GM19239 (cell line): Measurements from ENCODE around the gene APOBEC3H.
A peak's percentile ranks its signal among the peaks of the same experiment; 100 is the strongest.

ENCODE experiments used
- DNase-seq: peaks from one replicate; pipeline ENCODE4 v3.0.0; 2011; ENCODE audit warnings: low spot score; ENCODE audit not compliant: insufficient read length
- FAIRE-seq: peaks from 2 replicates; lab custom pipeline; 2011; peaks lifted over from hg19 to GRCh38; lab: Jason Lieb, UNC

APOBEC3H gene

DNA sequence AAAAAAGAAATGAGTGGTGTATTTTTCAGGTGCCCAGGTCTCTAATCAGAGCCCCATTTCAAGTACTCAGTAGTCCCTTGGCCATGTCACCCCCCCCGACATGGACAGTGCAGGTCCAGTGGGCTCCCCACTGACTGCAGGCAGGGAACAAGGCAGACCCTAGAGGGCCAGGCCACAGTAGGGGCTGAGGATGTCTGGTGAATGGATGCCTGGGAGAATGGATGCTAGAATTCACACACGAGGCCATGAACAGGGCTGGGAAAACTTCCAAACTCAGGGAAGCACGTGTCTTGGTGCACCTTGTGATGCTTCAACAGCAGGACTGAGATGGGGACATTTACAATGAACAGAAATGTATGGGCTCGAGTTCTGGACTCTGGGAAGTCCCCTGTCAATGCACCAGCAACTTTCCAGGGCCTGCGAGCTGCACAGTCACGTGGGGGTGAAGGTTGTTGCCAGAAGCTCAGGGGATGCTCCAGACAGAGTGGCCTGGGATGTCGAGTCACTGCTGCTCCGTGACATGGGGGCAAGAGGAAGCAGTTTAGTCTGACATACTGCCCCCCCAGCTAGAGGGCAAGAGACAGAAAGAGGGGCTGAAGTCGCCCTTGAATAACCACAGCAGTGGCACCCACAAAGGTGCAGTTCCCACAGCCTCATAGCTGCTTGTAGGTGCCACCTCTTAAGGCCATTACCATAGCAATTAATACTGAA lies 16.8 kb upstream of the APOBEC3H start:
- FAIRE-seq, result peak; percentile 83

DNA sequence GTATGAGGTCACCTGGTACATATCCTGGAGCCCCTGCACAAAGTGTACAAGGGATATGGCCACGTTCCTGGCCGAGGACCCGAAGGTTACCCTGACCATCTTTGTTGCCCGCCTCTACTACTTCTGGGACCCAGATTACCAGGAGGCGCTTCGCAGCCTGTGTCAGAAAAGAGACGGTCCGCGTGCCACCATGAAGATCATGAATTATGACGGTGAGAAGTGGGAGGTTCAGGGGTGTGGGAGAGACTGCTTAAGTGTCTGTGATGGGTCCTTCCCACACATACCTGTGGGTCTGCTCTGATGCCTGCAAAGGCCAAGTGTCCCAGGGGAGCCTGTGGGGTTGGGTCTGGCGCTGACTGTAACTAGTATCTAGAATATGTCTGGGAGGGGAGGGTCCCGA lies 16.0 kb upstream of the APOBEC3H start:
- no peak for DNase-seq

More for the DNA sequence above, 16.8 kb upstream of the APOBEC3H start:
- DNase-seq, result no peak

DNA sequence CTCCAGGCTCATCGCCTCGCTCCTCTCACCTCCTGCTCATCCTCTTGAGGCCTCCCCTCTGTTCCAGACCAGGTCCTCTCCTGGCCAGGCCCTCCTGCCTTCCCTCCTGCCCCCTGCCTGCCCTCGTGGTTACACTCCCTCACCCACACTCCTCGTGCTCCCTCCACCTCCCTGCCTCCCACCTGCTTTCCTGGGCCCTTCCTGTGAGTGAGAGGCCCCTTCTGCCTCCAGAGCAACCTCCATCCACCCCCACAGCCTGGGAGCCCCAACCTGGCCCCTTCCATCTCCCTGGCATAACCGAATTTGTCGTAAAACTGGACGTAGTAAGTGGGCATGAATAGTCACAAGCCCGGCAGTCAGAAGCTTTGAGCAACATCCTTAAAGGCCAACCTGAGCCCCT lies 15.4 kb upstream of the APOBEC3H start:
- no peak for FAIRE-seq
- no peak for DNase-seq

More for the DNA sequence above, 16.0 kb upstream of the APOBEC3H start:
- no peak for FAIRE-seq

DNA sequence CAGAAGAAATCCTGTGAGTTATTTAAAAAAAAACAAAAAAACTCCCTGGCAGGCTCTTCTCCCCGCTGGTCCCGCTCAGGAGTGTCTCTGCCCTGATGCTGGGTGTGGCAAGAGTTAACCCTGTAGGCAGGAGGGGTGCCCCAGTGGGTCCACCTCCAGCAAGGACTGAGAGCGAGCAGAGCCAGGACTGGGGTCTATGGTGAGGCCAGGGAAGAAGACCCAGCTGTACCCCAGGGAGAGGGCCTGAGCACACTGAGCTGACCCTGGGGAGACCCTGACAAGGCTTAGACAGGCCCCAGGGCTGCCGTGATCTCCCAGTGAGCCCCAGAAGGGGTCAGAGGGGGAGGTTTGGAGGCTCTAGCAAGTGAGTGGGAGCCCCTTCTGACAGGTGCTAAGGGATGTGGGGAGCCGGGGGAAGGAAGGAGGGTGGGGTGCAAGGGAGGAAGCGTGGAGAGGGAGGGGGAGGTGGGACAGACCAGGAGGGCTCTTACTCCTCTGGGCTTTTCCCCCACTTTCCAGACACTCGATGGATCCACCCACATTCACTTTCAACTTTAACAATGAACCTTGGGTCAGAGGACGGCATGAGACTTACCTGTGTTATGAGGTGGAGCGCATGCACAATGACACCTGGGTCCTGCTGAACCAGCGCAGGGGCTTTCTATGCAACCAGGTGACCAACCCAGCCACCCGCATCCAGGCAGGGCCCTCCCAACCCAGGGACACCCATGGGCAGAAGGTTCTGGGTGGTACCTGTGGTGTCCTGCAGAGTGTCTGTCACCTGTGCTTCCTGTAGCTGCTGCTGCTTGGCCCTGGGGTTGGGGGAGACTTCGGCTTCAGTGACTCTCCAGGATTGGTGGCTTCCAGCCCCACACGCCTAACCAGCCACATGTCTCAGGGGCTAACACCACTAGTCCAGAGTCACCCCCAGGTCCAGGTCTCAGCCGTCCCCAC lies 13.6 kb upstream of the APOBEC3H start:
- no peak for DNase-seq
- no peak for FAIRE-seq

DNA sequence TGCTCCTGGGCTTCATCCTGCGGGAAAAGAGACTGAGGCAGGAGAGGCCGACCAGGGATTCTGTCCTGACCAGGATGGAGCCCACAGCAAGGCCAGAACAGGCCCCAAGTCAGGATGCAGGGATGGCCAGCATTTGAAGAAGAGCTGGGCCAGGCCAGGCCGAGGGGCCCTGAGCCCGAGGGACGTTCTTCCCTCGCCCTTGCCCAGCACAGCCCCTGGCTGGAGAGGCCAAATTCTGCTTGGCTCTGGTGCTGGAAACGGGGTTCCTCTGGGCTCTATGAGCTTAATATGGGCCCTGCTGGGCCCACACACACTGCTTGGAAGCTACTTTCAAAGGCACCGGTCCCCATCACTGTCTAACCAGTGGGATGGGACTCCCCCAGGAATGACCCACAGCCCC lies 12.4 kb upstream of the APOBEC3H start:
- FAIRE-seq (no peak), DNase-seq (no peak)

DNA sequence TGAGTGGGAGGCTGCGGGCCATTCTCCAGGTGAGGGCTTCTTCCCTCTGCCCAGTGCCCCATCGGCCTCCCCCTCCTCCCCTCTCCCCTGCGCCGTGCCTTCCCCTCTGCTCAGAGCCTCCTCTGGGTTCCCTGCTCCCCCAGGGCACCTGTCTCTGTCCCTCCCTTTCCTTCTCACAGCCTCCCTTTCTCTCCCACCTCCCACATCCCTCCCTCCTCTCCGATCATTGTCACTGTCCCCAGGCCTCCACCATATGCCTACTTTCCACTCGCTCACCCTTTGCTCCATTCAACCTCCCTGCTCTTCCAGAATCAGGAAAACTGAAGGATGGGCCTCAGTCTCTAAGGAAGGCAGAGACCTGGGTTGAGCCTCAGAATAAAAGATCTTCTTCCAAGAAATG lies 9.9 kb upstream of the APOBEC3H start:
- FAIRE-seq, result no peak
- DNase-seq, result no peak

DNA sequence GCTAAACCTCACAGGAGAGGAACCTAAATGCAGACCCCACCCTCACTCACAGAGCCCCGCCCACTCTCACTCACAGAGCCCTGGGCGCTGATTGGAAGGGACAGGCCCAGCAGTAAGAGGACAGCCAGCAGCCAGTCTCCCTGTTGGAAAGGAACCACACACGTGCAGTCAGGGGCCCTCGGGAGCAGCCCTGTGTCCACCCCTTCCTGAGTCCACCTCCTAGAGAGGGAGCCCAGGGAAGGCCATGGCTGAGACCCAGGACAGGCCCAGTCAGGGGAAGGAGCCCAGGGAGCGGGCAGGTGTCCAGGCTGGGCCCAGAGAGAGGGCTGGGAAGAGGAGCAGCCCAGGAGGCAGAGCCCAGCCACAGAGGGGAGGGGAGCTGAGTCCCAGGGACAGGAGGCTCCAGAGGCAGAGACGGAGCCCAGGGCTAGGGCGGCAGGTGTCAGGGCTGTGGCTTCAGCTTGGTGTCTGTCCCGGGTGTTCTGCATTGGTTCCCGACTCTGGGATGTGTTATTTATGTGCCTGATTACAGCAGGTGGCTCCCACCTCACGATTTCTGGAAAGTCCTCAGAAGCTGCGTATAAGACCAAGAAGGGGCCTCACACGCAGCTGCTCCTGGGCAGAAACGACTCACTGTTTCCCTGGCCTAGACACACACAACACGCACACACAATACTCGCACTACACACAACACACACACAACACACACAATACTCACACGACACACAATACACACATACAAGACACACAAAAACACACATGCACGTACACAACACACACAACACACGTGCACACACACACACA lies 9.0 kb upstream of the APOBEC3H start:
- no peak for FAIRE-seq

DNA sequence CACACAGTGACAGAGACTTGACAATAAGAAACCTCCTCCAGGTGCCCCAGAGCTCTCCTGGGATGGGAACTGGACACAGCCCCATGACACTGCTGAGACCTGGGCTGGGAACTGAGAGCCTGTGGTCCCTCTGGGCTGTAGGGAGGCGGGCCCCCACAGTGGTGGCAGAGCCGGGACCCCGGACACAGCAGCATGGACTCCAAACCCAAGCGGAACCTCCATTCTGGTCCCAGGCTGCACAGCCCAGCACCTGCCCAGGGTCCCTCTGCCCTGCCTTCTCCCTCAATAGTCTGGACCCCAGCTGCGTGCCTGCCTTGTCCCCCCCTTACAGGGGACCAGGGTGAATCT lies 8.4 kb upstream of the APOBEC3H start:
- DNase-seq (no peak), FAIRE-seq (no peak)

More for the DNA sequence above, 9.0 kb upstream of the APOBEC3H start:
- no peak for DNase-seq

DNA sequence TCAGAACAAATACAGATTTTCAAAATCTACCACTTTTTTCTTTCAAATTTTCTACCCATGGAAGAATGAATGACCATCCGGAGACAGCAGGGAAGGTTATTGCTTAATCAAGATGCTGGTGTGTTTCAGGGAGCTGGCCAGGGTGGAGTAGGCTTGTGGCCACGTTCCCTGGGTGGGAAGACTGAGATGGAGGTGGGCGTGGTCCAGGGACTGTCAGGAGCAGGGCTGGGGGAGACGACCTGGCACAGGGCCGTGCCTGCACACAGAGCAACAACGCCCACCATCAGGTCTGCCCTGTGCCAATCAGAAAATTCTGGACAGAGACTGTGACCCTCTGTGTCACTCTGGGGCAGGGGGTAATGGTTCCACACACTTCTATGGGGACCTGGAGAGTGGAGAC lies 7.1 kb upstream of the APOBEC3H start:
- FAIRE-seq (no peak), DNase-seq (no peak)

DNA sequence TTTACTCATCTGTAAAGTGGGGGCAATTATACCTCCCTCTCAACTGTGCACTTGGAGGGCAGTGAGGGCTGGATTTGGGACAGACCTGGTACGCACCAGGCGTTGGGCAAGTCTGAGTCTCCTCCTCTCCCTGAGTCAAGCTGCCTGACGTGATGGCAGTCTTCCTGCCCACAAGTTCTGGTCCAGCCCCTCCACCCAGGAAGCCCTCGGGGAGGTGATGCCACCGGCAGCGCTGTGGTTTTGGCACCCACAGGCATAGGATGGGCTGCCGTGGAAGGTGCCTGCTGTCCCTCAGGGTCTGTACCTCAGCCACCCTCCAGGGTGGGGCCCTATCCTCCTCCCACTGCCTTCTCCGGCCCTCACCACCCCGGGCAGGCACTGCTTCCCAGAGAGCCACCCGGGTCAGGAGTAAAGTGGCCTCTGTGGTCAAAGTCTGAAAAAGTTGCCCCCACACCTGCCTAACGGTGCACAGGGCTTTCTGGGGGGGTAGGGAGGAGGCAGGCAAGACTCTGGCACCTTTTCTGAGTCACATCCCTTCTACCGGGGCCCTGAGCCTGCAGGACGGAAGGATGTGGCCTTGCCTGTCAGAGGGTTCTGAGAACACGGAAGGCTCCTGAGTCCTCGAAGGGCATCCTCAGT lies 6.5 kb upstream of the APOBEC3H start:
- FAIRE-seq (peak; percentile 26), DNase-seq (no peak)

DNA sequence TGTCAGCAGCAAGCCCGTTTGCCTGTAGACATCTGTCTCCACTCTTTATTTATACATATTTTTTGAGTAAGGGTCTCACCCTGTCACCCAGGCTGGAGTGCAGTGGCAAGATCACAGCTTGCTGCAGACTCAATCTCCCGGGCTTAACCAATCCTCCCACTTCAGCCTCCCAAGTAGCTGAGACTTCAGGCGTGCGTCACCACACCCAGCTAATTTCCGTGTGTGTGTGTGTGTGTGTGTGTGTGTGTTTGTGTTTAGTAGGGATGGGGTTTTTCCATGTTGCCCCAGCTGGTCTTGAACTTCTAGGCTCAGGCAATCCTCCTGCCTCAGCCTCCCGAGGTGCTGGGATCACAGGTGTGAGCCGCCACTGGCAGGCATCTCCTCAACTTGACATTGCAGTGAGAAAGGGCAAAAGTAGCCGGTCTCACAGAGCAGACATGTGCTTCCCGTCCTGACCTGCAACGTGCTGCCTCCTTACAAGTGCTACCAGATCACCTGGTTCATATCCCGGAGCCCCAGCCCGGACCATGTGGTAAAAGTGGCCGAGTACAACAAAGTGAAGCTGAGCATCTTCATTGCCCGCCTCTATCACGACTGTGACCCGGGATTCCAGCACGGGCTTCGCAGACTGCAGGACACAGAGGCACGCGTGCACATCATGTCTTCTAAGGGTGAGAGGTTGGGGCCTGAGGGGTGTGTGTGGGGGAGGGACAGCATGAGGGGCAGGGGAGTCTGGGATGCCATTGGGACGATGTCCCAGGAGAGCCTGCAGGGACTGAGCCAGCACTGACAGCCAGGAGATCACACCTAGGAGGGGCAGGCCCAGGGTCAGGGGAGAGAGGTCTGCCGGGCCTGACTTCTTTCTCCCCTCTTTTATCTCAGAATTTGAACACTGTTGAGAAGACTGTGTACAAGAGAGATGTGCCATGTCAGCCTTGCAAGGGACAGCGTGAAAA lies 5.6 kb upstream of the APOBEC3H start:
- DNase-seq, result no peak
- no peak for FAIRE-seq

DNA sequence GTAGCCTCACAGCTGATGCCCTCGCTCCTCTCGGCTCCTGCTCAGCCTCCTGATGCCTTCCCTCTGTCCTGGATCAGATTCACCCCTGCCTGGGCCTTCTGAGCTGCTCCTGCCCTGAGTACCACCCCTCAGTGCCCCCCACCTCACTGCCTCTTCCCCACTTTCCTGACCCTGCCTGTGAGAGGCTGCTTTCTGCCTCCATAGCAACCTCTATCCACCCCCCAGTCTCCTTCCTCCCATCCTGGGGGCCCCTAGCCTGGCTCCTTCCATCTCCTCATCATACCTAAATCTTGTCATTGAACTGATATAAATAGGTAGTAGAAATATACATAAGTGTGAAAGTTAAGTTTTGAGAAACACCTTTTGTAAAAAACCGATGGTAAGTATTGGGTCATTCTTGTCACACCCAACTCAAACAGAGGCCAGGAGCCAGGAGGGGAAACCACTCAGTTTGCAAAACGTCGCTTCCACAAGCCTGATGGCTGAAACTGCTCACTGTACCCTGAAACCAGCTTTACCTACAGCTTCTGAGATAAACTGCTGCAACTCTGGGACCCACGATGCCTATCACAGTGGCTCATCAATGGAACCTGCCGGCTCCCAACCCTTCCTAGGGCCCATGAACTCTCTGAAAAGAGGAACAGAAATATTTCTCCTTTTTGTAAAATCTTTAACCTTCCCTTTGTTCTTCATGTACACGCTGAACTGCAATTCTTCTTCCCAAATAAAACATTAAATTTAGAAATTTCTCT lies 4.8 kb upstream of the APOBEC3H start:
- DNase-seq (no peak), FAIRE-seq (peak; percentile 86)

DNA sequence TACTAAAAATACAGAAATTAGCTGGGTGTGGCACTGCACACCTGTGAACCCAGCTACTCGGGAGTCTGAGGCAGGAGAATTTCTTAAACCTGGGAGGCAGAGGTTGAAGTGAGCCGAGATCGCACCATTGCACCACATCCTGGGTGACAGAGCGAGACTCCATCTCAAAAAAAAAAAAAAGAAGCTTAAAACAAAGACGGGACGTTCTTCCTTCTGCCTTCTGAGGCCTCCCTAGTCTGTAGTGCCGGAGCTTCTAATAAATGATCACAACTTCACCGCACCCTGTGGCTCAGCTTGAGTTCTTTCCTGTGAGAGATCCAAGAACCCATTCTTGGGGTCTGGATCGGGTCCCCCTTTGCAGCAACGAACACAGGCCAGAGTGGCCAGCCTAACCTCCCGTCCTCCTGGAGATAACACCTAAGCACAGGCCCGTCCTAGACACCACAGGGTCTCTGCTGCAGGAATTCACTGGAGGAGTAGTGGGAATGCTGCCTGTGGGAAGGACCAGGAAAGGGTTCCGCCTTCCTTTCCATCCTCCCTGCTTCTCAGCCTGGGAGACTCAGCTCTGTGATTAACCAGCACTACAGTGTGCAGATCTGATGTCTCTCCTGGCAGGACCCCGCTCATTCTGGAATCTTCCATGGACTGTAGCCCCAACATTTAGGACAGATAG lies 2.2 kb upstream of the APOBEC3H start:
- DNase-seq (no peak), FAIRE-seq (no peak)

DNA sequence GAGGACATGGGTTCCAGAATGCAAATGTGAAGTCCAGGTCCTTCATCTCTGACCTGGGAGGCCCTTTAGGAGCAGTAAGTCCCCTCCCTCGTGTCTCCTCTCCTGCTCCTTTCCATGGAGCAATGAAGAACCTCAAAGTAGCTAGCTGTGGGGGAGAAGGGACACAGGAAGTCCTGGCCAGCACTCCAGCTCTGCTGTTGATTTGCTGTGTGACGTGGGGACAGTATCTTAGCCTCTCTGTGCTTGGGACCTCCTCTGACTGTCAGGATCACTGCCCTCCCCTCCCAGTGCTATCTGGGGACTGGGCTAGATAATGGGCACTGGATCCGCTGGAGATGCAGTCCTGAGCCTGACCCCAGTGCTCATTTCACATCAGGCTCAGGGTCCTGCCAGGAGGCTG lies 1.1 kb upstream of the APOBEC3H start:
- FAIRE-seq, result no peak
- no peak for DNase-seq

DNA sequence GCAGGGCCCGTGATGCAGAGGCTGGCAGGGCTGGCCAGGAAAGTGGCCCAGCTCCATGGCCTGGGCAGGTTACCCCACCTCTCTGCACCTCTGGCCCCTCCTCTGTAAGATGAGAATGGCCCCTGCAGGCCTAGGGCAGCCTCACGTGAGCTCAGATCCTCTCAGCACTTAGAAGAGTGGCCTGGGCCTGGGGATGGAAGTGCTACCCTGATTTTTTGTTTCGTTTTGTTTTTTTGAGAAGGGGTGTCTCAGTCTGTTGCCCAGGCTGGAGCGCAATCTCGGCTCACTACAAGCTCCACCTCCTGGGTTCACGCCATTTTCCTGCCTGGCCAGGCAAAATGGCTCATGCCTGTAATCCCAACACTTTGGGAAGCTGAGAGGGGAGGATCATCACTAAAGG lies 982 bp downstream of the APOBEC3H start:
- DNase-seq, result no peak
- FAIRE-seq, result no peak

DNA sequence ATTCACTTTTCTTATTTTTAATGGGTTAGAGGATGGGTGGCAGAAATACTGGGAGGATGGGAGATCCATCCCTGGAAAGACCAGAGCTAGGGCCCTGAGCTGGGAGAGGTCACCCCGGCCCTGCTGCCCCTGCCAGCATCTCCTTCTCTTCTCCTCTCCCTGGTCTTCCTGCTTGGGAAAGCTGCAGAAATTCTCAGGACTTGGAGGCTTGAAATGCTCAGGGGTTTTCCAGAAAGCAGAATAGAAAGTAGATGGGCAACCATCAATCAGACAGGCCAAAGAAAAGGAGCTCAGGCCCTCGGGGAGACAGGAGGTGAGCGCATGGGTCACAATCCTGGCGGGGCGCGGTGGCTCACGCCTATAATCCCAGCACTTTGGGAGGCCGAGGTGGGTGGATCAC lies 1.5 kb downstream of the APOBEC3H start:
- peak; percentile 23 for FAIRE-seq
- DNase-seq, result no peak

DNA sequence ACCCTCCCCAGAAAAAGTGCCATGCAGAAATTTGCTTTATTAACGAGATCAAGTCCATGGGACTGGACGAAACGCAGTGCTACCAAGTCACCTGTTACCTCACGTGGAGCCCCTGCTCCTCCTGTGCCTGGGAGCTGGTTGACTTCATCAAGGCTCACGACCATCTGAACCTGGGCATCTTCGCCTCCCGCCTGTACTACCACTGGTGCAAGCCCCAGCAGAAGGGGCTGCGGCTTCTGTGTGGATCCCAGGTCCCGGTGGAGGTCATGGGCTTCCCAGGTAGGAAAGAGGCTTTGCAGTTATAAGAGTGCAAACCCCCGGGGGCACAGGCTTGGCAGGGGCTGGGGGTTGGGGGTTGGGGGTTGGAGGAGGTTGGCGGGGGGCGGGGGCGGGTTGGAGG lies 4.2 kb downstream of the APOBEC3H start:
- FAIRE-seq (no peak), DNase-seq (no peak)

DNA sequence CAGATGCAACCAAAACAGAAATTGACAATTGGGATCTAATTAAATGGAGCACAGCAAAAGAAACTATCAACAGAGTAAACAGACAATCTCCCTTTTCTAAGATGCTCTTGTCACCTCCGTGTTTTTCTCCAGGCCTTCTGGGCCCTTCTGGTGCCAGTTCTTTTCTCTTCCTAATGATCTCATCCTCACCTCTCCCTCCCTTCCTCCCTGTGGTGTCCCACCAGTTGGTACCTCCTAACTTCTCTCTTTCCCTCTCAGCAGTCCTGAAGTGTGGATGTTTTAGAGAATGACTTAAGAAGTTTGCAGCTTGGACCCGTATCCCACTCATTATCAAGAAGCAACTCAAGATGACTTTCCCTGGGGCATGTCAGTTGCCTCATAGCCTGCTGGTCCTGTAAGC lies 6.4 kb downstream of the APOBEC3H start:
- FAIRE-seq (no peak), DNase-seq (no peak)
